Heart left ventricle (tissue), 16 donors: ENCODE data around the gene FOXK1. TPM values are rescaled to one million over a fixed set of nuclear protein-coding genes. Genes with fewer than 3 reads are reported as not detected.

ENCODE experiments used
- ATAC-seq, 4 donors: fragments of 200-7000 bp; cut with Tn5 transposase; one replicate each; pipeline ENCODE4 v1.9.1; 2020 to 2022; ENCODE audit warnings: moderate library complexity in 4 of 4, mild to moderate bottlenecking in 3 of 4, moderate number of reproducible peaks in 1 of 4
- DNase-seq, 5 donors: peaks; one replicate each; pipeline ENCODE4 v3.0.0-alpha.2; 2020
- H3K27ac ChIP-seq, 12 donors: fragments of 200-600 bp; sonication (generic) in 4 of 12; one replicate each; pipeline versions ENCODE4 v1.5.0 to v1.8.0; 2016 to 2022; ENCODE audit warnings: mild to moderate bottlenecking in 2 of 12
- H3K27me3 ChIP-seq, 9 donors: fragments of 200-600 bp; sonication (generic) in 2 of 9; one replicate each; pipeline versions ENCODE4 v1.5.1 to v1.8.0; 2016 to 2022; ENCODE audit warnings: mild to moderate bottlenecking in 3 of 9
- H3K36me3 ChIP-seq, 9 donors: fragments of 200-600 bp; sonication (generic) in 2 of 9; one replicate each; pipeline versions ENCODE4 v1.5.0 to v1.8.0; 2018 to 2022; ENCODE audit warnings: mild to moderate bottlenecking in 2 of 9
- H3K4me1 ChIP-seq, 12 donors: fragments of 200-600 bp; sonication (generic) in 4 of 12; one replicate each; pipeline versions ENCODE4 v1.5.0 to v1.8.0; 2016 to 2022; ENCODE audit warnings: mild to moderate bottlenecking in 3 of 12
- H3K4me3 ChIP-seq, 12 donors: fragments of 200-600 bp; sonication (generic) in 4 of 12; one replicate each; pipeline versions ENCODE4 v1.5.0 to v1.8.0; 2017 to 2022; ENCODE audit warnings: mild to moderate bottlenecking in 9 of 12, moderate library complexity in 4 of 12
- H3K9me3 ChIP-seq, 12 donors: fragments of 200-600 bp; sonication (generic) in 4 of 12; one replicate each; pipeline versions ENCODE4 v1.5.0 to v1.8.0; 2016 to 2022; ENCODE audit warnings: mild to moderate bottlenecking in 1 of 12
- CTCF ChIP-seq, 12 donors: fragments of 200-600 bp; sonication (generic) in 4 of 12; IDR thresholded peaks; one replicate each; pipeline versions ENCODE4 v1.5.0 to v1.8.0; 2018 to 2022; ENCODE audit warnings: antibody characterized with exemption in 12 of 12, mild to moderate bottlenecking in 5 of 12
- POLR2A ChIP-seq, 2 donors: fragments of 450-650 bp; IDR thresholded peaks; one replicate each; pipeline ENCODE4 v1.6.1; 2017; ENCODE audit warnings: antibody characterized with exemption in 2 of 2, mild to moderate bottlenecking in 2 of 2, moderate library complexity in 2 of 2
- WGBS, 4 donors: extraction: QIAGEN DNeasy Blood & Tissue Kit in 2 of 4; methylation state at CpG; one replicate each; pipeline versions ENCODE4 v1.1.5 to v1.1.7; 2013 to 2018; 5-methylcytosine and 5-hydroxymethylcytosine counted together
- intact Hi-C, 10 donors: fragments of 100-400 bp; cut with DNase I; formaldehyde crosslinking; loops; one replicate each; pipeline versions ENCODE4 v1.11.1 to v1.14.2; 2022
- microRNA-seq, 4 donors: library from miRNA; unstranded; fragments of <30 nt; microRNA quantifications; one replicate each; pipeline versions ENCODE4 to v1.2.0, GENCODE V29; 2017 to 2020
- polyA plus RNA-seq, 2 donors: library from polyadenylated mRNA; stranded (reverse); fragments of 200-250 nt; gene quantifications; one replicate each; pipeline ENCODE4 v1.2.3, GENCODE V29; 2013
- total RNA-seq, 9 donors: library from RNA; depleted of rRNA in 2 of 9; stranded (reverse); fragments of >200 nt in 2 of 9; fragmentation: NEBNext Ultra II Directional in 3 of 9; extraction: Animal tissue kit (Norgen Biotek cat#: 25700) in 3 of 9; gene quantifications; one replicate each; pipeline versions ENCODE4 v1.1.0 to v1.2.4, GENCODE V29; 2016 to 2023
- donor health status: ischemic (EF 13 %, LVEDD 7.1; RV severe dilation, severe dysfunction).
- donor health status: healthy with polysubstance abuse.
- donor health status: DM: no; HTN: yes; CAD: no.
- donor health status: DM: no; HTN: no; CAD: no.
- donor health status: ischemic (EF 25% LVEDD 6.9; RV normal size, moderate dysfunction).
- donor health status: ischemic (EF 25% LVEDD 5.7; RV mildly dilated, moderate dysfunction).
- donor health status: healthy.
- donor health status: DM: yes; HTN: yes; CAD: no.
- donor health status: ischemic (EF 35%, LVEDD 5.7; RV mildly dilated, moderate dysfunction).
- donor health status: nonischemic (EF 11% LVEDD 7.7; RV severe dilation, severe dysfunction).
- donor health status: DM: yes; HTN: yes; CAD: no.
- donor health status: PGD.
- donor health status: ischemic (EF 29% LVEDD 5.4; RV normal size, mild dysfunction).
- donor health status: nonischemic (EF 23%, LVEDD 6.1; RV moderate dilation, normal function).

Gene FOXK1
- total and polyA plus RNA-seq, 11 donors = 9.3 to 43.7 (median 19.8) TPM

DNA sequence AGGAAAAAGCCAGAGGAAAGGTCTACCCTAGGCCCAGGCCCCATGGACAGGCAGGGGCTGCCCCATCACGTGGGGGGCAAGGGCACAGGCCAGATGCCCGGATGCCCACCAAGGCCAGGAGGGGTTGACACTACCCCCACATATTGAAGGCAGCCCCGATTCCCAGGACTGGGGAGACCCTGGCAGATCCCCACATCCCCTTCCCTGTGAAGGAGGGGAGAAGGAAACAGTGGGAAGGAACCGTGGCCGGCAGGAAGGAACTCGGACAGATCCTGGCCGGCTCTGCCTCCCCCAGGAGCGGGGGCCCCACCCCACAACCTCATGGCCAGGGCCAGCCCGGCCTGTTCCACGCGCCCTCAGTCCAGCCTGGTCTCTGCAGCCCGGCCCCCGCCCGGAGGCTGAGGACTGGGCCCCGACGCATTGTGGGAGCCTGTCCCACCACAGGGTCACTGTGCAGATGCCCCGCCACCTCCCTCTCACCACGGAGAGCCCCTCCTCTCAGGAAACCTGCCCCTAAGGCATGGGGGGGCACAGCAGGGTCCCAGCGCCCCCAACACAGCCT, 138.4 kb downstream of the FOXK1 start:
- peaks cover 0 to 49% (median 15%) of the 10 kb centered on the region in 12 donors for H3K4me1 ChIP-seq
- intact Hi-C loops = loop anchor here in 1 of 10 donors (10.0 kb wide), 1 partner anchor 264 kb away; no protein-coding TSS in a partner anchor
- no peak for TF ChIP-seq CTCF (IDR thresholded peaks at IDR 0.05)
- no peak for TF ChIP-seq POLR2A (IDR thresholded peaks at IDR 0.05)
- H3K36me3 ChIP-seq = peaks cover 0 to 4% (median 0%) of the 10 kb centered on the region in 9 donors
- peak overlapping the region in 2 of 12 donors; percentile 8 for H3K4me3 ChIP-seq
- ATAC-seq (peak; percentile 35 to 74 (median 48)), DNase-seq (peak in 2 of 5 donors; percentile 37 to 57)
- H3K27ac ChIP-seq = peak overlapping the region; percentile 6 to 86 (median 67)
- H3K27me3 ChIP-seq = no peaks in the 10 kb centered on the region
- WGBS, 4 donors = 48 to 64% (median 61%) methylated on average over 16 to 19 of the region's 19 CpGs
- no peaks in the 10 kb centered on the region for H3K9me3 ChIP-seq

Small RNA genes within 50 kb of the gene (microRNA-seq; reads per million reads assigned to microRNA genes)
- gene MIR4656 = 0 reads per million in 4 donors

Other genes starting within 250 kb of the FOXK1 start
- gene AP5Z1, start 93.3 kb downstream of the FOXK1 start, total RNA-seq = 10 to 100 TPM in 7 of 9 donors, 1 to 10 TPM in 2; 8.4 to 31.9 (median 12.0) TPM
- gene AP5Z1, start 93.3 kb downstream of the FOXK1 start, polyA plus RNA-seq = 10 to 100 TPM; 14.9 to 17.3 TPM
- under 1 TPM in 4 of 9 donors, not detected in 5; 0.05 to 0.38 (median 0.09) TPM for gene PAPOLB, start 179.7 kb downstream of the FOXK1 start, total RNA-seq
- gene PAPOLB, start 179.7 kb downstream of the FOXK1 start, polyA plus RNA-seq = under 1 TPM; 0.03 to 0.11 TPM
- 1 to 10 TPM; 1.1 to 9.0 (median 3.4) TPM for gene RADIL, start 201.4 kb downstream of the FOXK1 start, total RNA-seq
- gene RADIL, start 201.4 kb downstream of the FOXK1 start, polyA plus RNA-seq = 1 to 10 TPM; 2.1 to 3.5 TPM